GM06990 (cell line): ENCODE results near the gene ROBO1.

Experiments
- DNase-seq: peaks from one replicate; pipeline ENCODE4 v3.0.0-alpha.2; 2011; ENCODE audit not compliant: insufficient read length; ENCODE audit errors: extremely low read depth
- H3K27me3 ChIP-seq: replicated peaks from 2 replicates; pipeline ENCODE4 v1.6.0; 2011; ENCODE audit warnings: low read length; ENCODE audit not compliant: control insufficient read depth, insufficient read depth
- H3K36me3 ChIP-seq: 2 replicates; pipeline ENCODE4 v1.5.1; 2011; ENCODE audit warnings: low read length; ENCODE audit not compliant: control insufficient read depth, insufficient read depth
- H3K4me3 ChIP-seq: replicated peaks from 2 replicates; pipeline ENCODE4 v1.5.1; 2011; ENCODE audit warnings: low read depth, mild to moderate bottlenecking, control low read depth, low read length
- TF ChIP-seq, protein P1 (sequence below): IDR thresholded peaks from 2 replicates; pipeline ENCODE4 v1.5.1; 2011; ENCODE audit warnings: low read length, control low read depth, mild to moderate bottlenecking, inconsistent platforms; ENCODE audit not compliant: insufficient read depth, poor library complexity, severe bottlenecking

The ROBO1 gene

DNA sequence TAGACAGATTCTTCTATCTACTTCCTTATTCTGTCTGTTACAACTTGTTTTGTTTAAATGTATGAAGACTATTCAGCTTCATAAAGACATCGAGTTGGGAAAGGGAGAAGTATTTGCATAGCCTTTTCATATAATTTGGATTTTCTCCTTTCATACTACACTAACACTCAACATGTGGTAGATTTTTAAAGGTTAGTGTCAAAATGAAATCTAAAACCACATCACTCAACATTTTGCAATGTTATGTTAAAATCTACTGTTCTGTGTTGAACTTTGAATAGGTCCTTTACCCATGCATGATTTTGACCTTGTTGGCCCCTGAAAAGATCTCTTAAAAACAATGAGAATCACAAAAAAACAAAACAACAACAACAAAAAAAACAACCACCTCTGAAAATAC lies 860.9 kb downstream of the ROBO1 start:
- no peaks in the 10 kb centered on the region for H3K27me3 ChIP-seq
- H3K36me3 ChIP-seq, result no peaks in the 10 kb centered on the region
- DNase-seq, result no peak

DNA sequence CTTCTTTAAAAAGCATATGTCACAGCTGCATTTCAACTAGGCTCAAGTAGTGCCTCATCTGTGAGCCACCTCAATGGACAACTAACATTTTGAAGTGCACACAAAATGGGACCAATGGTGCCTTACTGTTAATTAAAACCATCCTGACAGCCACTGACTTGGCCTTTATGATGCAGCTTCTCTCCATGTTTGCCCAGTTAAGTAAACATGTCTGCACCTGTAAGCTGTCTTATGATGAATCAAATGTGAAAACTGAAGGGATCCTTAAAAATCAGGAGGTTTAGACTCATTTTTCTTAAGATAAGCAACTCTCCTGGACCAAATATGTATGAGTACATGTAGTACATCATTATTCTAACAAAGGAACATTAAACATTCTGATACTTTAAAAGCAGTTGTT lies 861.6 kb downstream of the ROBO1 start:
- Histone ChIP-seq H3K36me3 (no peaks in the 10 kb centered on the region), H3K4me3 (no peak overlapping the region), H3K27me3 (no peaks in the 10 kb centered on the region)
- DNase-seq, result no peak
- TF ChIP-seq, protein P1, sequence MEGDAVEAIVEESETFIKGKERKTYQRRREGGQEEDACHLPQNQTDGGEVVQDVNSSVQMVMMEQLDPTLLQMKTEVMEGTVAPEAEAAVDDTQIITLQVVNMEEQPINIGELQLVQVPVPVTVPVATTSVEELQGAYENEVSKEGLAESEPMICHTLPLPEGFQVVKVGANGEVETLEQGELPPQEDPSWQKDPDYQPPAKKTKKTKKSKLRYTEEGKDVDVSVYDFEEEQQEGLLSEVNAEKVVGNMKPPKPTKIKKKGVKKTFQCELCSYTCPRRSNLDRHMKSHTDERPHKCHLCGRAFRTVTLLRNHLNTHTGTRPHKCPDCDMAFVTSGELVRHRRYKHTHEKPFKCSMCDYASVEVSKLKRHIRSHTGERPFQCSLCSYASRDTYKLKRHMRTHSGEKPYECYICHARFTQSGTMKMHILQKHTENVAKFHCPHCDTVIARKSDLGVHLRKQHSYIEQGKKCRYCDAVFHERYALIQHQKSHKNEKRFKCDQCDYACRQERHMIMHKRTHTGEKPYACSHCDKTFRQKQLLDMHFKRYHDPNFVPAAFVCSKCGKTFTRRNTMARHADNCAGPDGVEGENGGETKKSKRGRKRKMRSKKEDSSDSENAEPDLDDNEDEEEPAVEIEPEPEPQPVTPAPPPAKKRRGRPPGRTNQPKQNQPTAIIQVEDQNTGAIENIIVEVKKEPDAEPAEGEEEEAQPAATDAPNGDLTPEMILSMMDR, result no peak

More for the DNA sequence above, 860.9 kb downstream of the ROBO1 start:
- TF ChIP-seq, protein P1, result no peak
- no peak overlapping the region for H3K4me3 ChIP-seq

DNA sequence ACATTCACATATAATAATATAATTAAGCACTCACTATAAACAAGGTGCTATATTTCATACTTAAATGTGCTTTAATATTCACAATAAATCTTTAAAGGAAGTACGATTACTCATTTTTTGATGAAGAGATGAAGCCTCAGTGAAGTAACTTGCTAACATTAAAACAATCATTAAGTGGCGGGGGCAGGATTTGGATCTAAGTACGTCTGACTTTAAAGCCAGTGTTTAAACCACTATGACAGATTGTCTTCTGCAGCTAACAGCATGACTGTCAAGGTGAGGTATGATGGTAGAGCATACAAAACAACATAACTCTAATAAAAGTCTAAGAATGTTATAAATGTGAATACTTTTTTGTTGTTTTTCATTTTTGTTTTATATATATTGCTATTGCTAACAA lies 862.1 kb downstream of the ROBO1 start:
- no peak for DNase-seq
- no peaks in the 10 kb centered on the region for H3K27me3 ChIP-seq
- TF ChIP-seq, protein P1, result no peak
- H3K36me3 ChIP-seq, result no peaks in the 10 kb centered on the region
- H3K4me3 ChIP-seq, result no peak overlapping the region

DNA sequence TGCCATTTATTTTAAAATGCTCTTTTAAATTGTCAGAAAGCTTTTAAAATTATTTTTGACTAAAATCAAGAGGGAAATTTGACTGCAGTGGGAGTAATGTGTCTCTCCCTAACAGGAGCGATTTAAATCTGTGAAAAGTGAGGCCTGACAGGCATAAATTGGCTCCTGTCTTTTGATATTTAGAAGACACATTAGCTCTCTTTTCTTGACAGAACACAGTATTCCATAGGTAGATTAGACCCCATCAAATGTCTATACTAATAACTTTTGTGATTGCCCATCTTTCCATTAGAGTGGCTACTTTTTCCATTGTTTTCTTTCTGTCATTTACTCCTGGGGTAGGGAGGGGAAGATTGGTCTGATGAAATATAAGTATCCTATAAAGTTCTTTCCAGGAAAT lies 866.3 kb downstream of the ROBO1 start:
- no peak for DNase-seq
- Histone ChIP-seq H3K4me3 (no peak overlapping the region), H3K36me3 (no peaks in the 10 kb centered on the region), H3K27me3 (no peaks in the 10 kb centered on the region)
- TF ChIP-seq, protein P1, result no peak

DNA sequence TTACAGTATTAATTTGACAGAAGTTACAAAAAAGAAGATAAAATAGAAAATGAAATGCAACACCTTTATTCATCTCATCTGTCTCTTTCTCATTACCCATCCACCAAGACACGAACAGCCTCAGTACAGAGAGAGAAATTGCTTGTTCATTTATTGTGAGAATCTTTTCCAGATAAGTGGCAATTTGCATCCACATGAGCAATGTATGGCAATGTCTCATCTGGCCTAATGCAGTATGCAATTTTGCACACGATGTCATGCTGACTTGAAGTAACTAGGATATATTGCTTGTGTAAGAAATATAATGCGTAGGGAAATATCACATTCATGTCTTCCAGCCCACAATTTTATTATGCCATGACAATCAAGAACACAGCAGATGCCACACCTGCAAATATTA lies 866.9 kb downstream of the ROBO1 start:
- Histone ChIP-seq H3K36me3 (no peaks in the 10 kb centered on the region), H3K27me3 (no peaks in the 10 kb centered on the region), H3K4me3 (no peak overlapping the region)
- no peak for DNase-seq
- TF ChIP-seq, protein P1, result no peak

DNA sequence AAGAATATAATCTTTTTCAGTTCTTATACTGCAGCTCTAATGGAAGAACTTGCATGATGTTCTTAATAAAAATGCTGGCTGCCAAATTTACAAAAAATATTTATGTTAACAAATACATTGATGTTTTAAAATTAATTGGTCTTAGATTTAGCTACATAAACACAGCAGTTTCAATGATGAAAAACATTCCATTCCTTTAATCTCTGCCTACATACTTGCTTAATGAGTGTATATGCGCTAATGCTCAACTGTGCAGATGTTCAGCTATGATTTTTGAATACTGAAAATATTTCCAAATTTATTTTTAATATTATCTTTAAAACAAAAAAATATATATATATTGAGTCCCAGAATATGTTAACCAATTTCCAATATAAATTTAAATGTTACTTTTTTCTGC lies 867.4 kb downstream of the ROBO1 start:
- Histone ChIP-seq H3K4me3 (no peak overlapping the region), H3K36me3 (no peaks in the 10 kb centered on the region), H3K27me3 (no peaks in the 10 kb centered on the region)
- no peak for DNase-seq
- TF ChIP-seq, protein P1, result no peak
